Breast epithelium (tissue), 3 donors: Measurements from ENCODE around the gene CDH4.

Source experiments
- POLR2A ChIP-seq: fragments of 450-650 bp; IDR thresholded peaks from one replicate; pipeline ENCODE4 v1.6.1; 2016; ENCODE audit warnings: antibody characterized with exemption, mild to moderate bottlenecking, moderate library complexity
- POLR2AphosphoS5 ChIP-seq, 3 donors: sonication (generic); formaldehyde crosslinking; IDR thresholded peaks; one replicate each; pipeline ENCODE4 v1.6.1; 2017; ENCODE audit warnings: antibody characterized with exemption in 3 of 3
- TF ChIP-seq, protein P1 (sequence below), 3 donors: fragments of 450-650 bp; IDR thresholded peaks; one replicate each; pipeline ENCODE4 v1.5.1; 2016 to 2017; ENCODE audit warnings: antibody characterized with exemption in 3 of 3, mild to moderate bottlenecking in 3 of 3, moderate library complexity in 3 of 3

DNA sequence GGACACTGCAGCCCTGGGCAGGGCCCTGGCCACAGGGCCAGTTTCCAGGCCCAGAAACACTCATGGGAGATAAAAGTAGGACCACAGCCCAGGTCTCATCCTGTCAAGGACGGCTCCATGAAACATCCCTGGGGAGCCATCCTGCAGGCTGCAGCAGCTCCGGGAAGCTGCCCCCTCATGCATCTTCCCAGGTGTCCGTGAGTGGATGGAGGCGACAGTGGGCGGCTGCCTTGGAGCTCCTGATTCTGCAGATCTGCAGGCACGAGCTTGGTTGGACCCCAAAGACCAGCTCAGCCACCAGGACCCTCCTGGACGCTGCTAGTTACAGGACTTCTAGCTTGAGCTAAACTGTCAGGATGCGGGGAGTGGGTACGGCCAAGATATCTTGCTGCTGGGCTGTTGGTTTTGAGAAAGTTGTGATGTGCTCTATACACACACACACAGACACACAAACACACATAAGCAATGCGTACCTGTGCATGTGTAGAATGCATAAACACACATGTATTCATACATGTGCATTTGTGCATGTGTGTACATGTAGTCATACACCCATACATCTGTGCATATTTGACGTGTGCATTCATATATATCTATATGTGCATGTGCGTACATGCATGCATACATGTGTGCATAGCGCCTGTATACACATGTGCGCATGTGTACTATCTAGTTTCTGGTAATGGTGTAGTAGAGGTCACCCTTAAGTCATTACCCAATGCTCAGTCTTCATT is 515.9 kb downstream of the CDH4 start:
- TF ChIP-seq, protein P1, sequence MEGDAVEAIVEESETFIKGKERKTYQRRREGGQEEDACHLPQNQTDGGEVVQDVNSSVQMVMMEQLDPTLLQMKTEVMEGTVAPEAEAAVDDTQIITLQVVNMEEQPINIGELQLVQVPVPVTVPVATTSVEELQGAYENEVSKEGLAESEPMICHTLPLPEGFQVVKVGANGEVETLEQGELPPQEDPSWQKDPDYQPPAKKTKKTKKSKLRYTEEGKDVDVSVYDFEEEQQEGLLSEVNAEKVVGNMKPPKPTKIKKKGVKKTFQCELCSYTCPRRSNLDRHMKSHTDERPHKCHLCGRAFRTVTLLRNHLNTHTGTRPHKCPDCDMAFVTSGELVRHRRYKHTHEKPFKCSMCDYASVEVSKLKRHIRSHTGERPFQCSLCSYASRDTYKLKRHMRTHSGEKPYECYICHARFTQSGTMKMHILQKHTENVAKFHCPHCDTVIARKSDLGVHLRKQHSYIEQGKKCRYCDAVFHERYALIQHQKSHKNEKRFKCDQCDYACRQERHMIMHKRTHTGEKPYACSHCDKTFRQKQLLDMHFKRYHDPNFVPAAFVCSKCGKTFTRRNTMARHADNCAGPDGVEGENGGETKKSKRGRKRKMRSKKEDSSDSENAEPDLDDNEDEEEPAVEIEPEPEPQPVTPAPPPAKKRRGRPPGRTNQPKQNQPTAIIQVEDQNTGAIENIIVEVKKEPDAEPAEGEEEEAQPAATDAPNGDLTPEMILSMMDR (IDR thresholded peaks at IDR 0.05): no peak
- no peak for TF ChIP-seq POLR2A
- no peak for TF ChIP-seq POLR2AphosphoS5 (IDR thresholded peaks at IDR 0.05)
